Measurements from ENCODE around the gene FTSJ3. TPM values are rescaled to one million over a fixed set of nuclear protein-coding genes. Genes with fewer than 3 reads are reported as not detected.

FTSJ3 gene, protein sequence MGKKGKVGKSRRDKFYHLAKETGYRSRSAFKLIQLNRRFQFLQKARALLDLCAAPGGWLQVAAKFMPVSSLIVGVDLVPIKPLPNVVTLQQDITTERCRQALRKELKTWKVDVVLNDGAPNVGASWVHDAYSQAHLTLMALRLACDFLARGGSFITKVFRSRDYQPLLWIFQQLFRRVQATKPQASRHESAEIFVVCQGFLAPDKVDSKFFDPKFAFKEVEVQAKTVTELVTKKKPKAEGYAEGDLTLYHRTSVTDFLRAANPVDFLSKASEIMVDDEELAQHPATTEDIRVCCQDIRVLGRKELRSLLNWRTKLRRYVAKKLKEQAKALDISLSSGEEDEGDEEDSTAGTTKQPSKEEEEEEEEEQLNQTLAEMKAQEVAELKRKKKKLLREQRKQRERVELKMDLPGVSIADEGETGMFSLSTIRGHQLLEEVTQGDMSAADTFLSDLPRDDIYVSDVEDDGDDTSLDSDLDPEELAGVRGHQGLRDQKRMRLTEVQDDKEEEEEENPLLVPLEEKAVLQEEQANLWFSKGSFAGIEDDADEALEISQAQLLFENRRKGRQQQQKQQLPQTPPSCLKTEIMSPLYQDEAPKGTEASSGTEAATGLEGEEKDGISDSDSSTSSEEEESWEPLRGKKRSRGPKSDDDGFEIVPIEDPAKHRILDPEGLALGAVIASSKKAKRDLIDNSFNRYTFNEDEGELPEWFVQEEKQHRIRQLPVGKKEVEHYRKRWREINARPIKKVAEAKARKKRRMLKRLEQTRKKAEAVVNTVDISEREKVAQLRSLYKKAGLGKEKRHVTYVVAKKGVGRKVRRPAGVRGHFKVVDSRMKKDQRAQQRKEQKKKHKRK
- total RNA-seq, result 10 to 100 TPM; 42.1 to 44.5 TPM

DNA sequence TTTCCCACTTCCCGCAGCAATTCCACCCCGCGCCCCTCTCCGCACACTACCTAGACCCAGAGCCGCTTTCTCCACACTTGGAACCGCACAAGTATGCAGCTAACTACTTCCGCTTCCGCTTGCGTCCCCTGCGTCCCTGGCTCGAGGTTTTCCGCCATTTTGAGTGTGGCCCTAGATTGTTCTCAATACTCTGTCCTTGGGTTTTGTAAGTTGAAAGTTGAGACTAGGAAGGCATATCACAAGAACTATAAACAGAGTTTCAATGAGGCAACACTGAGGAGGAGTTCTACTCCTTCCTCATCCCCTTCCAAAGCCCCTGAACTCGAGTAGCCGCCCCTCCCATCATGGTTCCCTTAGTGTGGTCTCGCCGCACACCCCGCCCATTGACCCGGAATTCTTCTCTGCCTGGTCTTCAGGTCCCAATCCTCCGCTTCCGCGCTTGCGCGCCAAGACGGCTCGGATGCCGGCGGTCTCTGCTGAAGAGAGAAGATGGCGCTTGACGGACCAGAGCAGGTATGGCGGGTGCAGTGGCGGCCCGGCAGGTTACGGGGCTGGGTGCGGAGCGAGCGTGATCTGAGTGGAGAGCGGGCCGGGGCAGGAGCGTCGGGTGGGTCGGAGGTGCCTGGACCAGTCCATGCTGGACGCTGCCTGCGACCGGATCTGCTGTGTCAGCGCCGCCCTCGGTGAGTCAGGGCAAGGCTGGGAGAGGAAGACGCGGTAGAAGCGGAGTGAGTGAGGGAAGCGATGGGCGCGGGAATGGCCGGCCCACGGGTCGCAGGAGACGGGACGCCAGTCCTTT lies at the start of gene FTSJ3, which contains the start of gene PSMC5:
TSS of gene FTSJ3 (minus strand) at position 662 of the 799 bp plus-strand sequence. CDS start 761 bp downstream, outside the sequence.
TSS of gene PSMC5 (plus strand) at position 430 of the 799 bp plus-strand sequence. CDS start at position 490, 60 bp downstream.

DNA sequence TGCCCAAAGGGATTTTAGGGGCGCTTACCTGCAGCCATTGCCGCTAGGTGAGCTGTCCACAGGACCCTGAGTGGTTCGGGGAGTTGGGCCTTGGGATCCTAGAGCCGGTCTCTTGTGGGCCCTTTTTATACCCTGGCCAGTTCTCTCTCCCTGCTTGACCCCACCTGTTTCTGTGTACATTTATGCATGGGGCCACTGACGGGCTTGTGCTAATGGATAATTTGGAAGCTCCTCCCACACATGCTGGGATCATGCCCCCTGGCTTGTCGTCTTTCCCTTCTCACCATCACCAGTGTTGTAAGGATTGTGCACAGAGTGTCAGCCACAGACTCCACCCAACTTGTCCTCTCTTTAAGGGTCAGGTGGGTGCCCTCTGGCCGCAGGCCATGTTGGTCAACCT lies 46.1 kb upstream of the FTSJ3 start, which contains the start of gene CSH2:
TSS of gene CSH2 (minus strand) at position 101 of the 400 bp plus-strand sequence. CDS start at position 38, 63 bp downstream.

DNA sequence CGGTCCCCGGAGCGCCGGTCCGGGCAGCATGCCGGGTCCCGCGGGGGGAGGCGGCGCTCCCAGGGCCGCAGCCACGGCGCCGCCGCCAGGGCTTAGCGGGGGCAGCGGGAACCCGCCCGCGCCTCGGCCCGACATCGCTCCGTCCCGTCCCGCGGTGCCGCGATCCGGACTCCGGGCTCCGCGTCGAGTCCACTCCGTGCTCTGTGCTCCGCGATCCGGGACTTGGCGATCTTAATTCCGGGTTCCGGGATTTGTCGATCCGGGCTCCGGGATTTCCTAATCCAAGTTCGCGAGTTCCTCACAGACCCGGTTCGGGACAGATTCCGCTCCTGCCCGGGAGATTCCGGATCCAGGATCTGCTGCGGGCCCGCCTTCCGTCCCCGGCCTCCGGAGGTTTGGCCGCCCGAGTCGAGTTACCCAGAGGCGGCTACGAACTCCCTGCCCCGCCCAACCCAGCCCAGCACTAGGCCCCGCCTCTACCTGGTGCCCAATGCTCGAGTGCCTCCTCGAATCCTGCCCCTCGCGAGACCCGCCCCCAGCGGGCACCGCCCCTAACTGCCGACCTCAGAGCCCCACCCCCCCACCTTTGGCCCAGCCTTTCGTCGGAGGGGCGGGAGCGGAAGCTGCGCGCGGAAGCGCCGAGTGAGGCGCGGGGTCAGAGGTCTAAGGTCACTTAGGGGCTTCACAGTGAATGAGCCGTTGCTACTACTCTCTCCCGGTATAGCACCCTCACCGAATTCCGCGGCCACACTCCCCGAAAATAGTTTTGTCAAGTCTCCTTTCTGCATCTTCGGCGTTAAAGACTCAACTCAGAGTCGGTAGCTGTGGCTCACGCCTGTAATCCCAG lies 15.3 kb upstream of the FTSJ3 start, which contains the start of gene SMARCD2:
TSS of gene SMARCD2 (minus strand) at position 146 of the 847 bp plus-strand sequence. CDS start at position 135, 11 bp downstream.

DNA sequence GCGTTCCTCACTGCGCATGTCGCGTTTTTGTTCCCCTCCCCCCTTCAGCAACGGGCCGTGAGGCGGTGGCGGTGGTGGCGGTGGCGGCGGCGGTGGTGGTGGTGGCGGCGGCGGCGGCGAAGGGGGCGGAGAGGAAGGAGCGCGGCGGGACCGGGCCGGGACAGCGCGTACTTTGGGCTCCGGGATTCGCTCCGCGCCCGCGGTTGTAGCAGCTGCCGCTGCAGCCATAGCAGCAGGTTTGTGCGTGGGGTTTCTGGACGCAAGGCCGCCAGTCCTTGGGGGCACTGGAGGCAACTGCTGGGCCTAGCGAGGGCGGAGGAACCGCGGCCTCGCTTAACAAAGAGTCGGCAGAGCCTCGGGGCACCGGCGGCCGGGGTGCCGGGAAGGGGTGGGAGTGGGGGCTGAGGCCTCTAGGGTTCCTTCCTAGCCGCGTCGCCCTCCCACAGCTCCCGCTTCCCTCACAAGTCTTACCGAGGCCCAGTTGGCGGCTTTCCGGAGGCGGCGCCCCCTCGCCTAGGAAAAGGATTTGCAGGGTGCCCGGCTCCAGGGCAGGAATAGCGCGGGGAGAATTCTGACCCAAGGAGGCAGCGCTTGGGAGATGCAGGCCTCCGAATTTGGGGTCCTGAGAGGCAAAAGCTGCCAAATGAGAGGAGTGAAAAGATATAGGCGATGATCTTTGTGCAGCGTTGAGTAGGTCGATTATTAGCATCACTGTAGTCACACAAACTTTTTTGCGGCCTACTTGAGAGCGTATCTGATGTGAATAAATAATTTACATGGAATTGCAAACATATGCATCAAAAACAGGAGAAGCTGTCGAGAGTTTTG lies 53.1 kb downstream of the FTSJ3 start, which contains the start of gene DDX42:
TSS of gene DDX42 (plus strand) at position 30 of the 828 bp plus-strand sequence. CDS start 12,880 bp downstream, outside the sequence.

DNA sequence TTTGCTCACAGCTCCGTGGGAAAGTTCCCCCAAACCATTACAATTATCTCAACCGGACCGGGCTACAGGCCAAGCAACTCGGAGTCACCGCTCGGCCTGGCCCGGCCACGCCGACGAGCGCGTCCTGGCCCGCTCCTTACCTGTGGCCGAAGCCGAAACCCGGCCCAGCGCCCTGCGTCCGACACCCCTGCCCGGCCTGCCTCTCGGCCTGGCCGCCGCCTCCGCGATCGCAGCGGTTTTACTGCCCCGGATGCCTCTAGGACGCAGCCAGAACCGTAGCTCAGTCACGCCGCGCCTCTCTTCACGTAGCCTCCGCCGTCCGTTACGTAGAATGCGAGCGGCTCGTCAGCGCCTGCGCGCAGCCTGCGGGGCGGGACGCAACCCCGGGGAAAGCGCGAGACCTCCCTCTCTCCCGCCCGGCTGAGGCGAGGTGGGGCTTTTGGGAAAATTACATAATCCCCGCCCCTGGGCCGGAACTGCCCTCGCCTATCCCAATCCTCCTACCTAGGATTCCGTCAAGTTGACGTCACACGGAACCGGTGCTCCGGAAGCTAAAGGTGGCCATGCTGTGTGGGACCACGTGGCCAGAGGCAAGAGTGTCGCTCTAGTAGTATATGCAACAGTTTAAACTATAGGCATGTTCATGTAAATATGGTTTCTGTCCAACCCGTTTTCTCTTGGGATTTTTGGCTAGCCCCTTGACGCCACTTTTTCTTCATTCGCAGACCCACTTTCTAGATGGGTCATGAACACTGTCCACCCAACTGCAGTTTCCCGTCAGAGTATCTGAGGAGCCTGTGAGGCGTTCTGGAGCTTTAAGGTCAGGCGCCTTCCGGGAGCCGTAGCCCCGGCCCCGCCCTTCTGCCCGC lies 54.0 kb downstream of the FTSJ3 start, which contains the start of gene CCDC47:
TSS of gene CCDC47 (minus strand) at position 326 of the 869 bp plus-strand sequence. CDS start 7,422 bp downstream, outside the sequence.

Other genes with a start within 250 kb of the FTSJ3 start
- gene TACO1, start 226.8 kb downstream of the FTSJ3 start, total RNA-seq, result 10 to 100 TPM; 20.3 to 22.4 TPM
- 10 to 100 TPM; 43.0 to 44.6 TPM for gene MAP3K3, start 205.2 kb downstream of the FTSJ3 start, total RNA-seq
- 100 to 1,000 TPM; 522 to 536 TPM for gene LIMD2, start 127.5 kb downstream of the FTSJ3 start, total RNA-seq
- gene STRADA, start 85.9 kb downstream of the FTSJ3 start, total RNA-seq, result 10 to 100 TPM; 40.0 to 42.5 TPM
- gene CCDC47, start 54.1 kb downstream of the FTSJ3 start, total RNA-seq, result 10 to 100 TPM; 46.0 to 47.9 TPM
- 100 to 1,000 TPM; 122 to 123 TPM for gene DDX42, start 53.5 kb downstream of the FTSJ3 start, total RNA-seq
- gene PSMC5, start 232 bp downstream of the FTSJ3 start, total RNA-seq, result 100 to 1,000 TPM; 131 to 137 TPM
- gene SMARCD2, start 15.0 kb upstream of the FTSJ3 start, total RNA-seq, result 100 to 1,000 TPM; 127 to 128 TPM
- not detected for gene CSH2, start 46.0 kb upstream of the FTSJ3 start, total RNA-seq
- gene GH2, start 54.3 kb upstream of the FTSJ3 start, total RNA-seq, result not detected
- not detected for gene CSH1, start 68.9 kb upstream of the FTSJ3 start, total RNA-seq
- gene CSHL1, start 83.6 kb upstream of the FTSJ3 start, total RNA-seq, result not detected
- not detected for gene GH1, start 91.2 kb upstream of the FTSJ3 start, total RNA-seq
- gene CD79B, start 104.7 kb upstream of the FTSJ3 start, total RNA-seq, result 10 to 100 TPM; 37.2 to 38.2 TPM
- gene SCN4A, start 145.3 kb upstream of the FTSJ3 start, total RNA-seq, result under 1 TPM in 1 of 2 experiments, not detected in 1; 0.08 TPM
- gene PRR29, start 170.7 kb upstream of the FTSJ3 start, total RNA-seq, result 1 to 10 TPM; 1.5 to 2.0 TPM
- 100 to 1,000 TPM; 124 to 133 TPM for gene ICAM2, start 193.0 kb upstream of the FTSJ3 start, total RNA-seq

Measured in activated naive CD4-positive, alpha-beta T cell treated with anti-CD3 and anti-CD28 coated beads, Interleukin-2, amount 10 ng/mL, durations not matched to agents 5 hours and 36 hours (primary cell).